Vagina (tissue), 2 donors: ENCODE data around the gene ANO2.
"Not testable (repeated sequence)": the region's sequence is repeated elsewhere in the genome, so short reads cannot be mapped to it uniquely, and the experiment has no call there.

Source experiments
- CTCF ChIP-seq, 3 experiments: fragments of 450-650 bp in 2 of 3; fragments of 200-600 bp in 1 of 3; sonication (generic) in 1 of 3; IDR thresholded peaks; one replicate each; pipeline ENCODE4 v1.5.1; 2017 to 2019; ENCODE audit warnings: antibody characterized with exemption in 3 of 3, mild to moderate bottlenecking in 2 of 3, moderate library complexity in 2 of 3
- POLR2AphosphoS5 ChIP-seq, 2 donors: sonication (generic); formaldehyde crosslinking; IDR thresholded peaks; one replicate each; pipeline ENCODE4 v1.9.0; 2017; ENCODE audit warnings: antibody characterized with exemption in 2 of 2, mild to moderate bottlenecking in 2 of 2, low read depth in 1 of 2; ENCODE audit not compliant: insufficient read depth in 1 of 2

- TF ChIP-seq CTCF (IDR thresholded peaks at IDR 0.05); POLR2AphosphoS5 (IDR thresholded peaks at IDR 0.05; ENCODE audit: insufficient read depth in 1 of 2, low read depth in 1 of 2): not testable (repeated sequence)
Measured at GRCh38 chr12:5669624-5670023, 275.4 kb downstream of the ANO2 start.
